Thyroid gland (tissue), 4 donors: ENCODE data around the gene GOLIM4.

ENCODE experiments used
- CTCF ChIP-seq, 6 experiments: fragments of 200-600 bp in 3 of 6; fragments of 450-650 bp in 3 of 6; sonication (generic) in 3 of 6; IDR thresholded peaks; one replicate each; pipeline ENCODE4 v1.5.1; 2016 to 2019; ENCODE audit warnings: antibody characterized with exemption in 6 of 6, mild to moderate bottlenecking in 2 of 6, inconsistent platforms in 1 of 6, moderate library complexity in 1 of 6
- POLR2A ChIP-seq, 2 donors: fragments of 450-650 bp; IDR thresholded peaks; one replicate each; pipeline ENCODE4 v1.6.1; 2017; ENCODE audit warnings: antibody characterized with exemption in 2 of 2, mild to moderate bottlenecking in 2 of 2, moderate library complexity in 1 of 2

- TF ChIP-seq CTCF (IDR thresholded peaks at IDR 0.05) = no peak
- no peak for TF ChIP-seq POLR2A (IDR thresholded peaks at IDR 0.05)
These were observed 42.6 kb downstream of the GOLIM4 start for GRCh38 chr3:168053115-168053514.
